Measurements from ENCODE around the gene ALKAL2.

The ALKAL2 gene

DNA sequence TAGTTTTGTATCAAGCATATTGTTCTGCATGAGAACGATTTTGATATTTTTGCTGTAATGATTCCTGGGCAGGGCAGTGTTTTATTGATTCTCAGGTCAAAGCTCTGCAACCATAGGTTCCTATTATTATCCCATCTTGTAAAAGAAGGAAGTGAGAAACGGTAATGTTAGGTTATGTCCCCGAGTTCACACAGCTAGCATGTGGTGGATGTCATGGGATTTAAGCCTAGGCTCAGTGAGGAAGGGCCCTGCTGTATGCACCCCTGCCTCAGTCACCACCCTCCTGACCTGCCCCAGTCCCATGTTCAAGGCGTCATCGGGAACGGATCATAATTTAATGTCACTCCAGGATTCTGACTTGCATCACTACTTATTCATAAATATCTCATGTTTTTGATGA lies 12.4 kb downstream of the ALKAL2 start:
- Histone ChIP-seq H3K4me3 (ENCODE audit: low read depth in 1 of 5, low read length in 5 of 5) (no peak overlapping the region), H3K27me3 (ENCODE audit: control insufficient read depth in 5 of 5, insufficient read depth in 4 of 5, low read length in 5 of 5) (no peaks in the 10 kb centered on the region), H3K9ac (ENCODE audit: low read length in 5 of 5) (no peak overlapping the region), H3K27ac (ENCODE audit: low read depth, low read length) (no peak overlapping the region), H3K36me3 (ENCODE audit: control insufficient read depth in 5 of 5, insufficient read depth in 5 of 5, low read length in 5 of 5) (peaks cover 13 to 57% (median 47%) of the 10 kb centered on the region in 5 donors), H3K4me1 (ENCODE audit: control insufficient read depth in 5 of 5, insufficient read depth in 5 of 5, low read length in 5 of 5) (no peaks in the 10 kb centered on the region), H3K9me3 (ENCODE audit: control insufficient read depth in 5 of 5, low read length in 5 of 5) (no peaks in the 10 kb centered on the region)

GRCh38 chr2:274503-274902 lies 13.4 kb downstream of the ALKAL2 start:
- Histone ChIP-seq H3K4me3 (ENCODE audit: low read depth in 1 of 5, low read length in 5 of 5) (no peak overlapping the region), H3K9ac (ENCODE audit: low read length in 5 of 5) (no peak overlapping the region), H3K4me1 (ENCODE audit: control insufficient read depth in 5 of 5, insufficient read depth in 5 of 5, low read length in 5 of 5) (peaks cover 0 to 4% (median 0%) of the 10 kb centered on the region in 5 donors), H3K36me3 (ENCODE audit: control insufficient read depth in 5 of 5, insufficient read depth in 5 of 5, low read length in 5 of 5) (peaks cover 8 to 52% (median 41%) of the 10 kb centered on the region in 5 donors), H3K9me3 (ENCODE audit: control insufficient read depth in 5 of 5, low read length in 5 of 5) (no peaks in the 10 kb centered on the region), H3K27me3 (ENCODE audit: control insufficient read depth in 5 of 5, insufficient read depth in 4 of 5, low read length in 5 of 5) (no peaks in the 10 kb centered on the region), H3K27ac (ENCODE audit: low read depth, low read length) (no peak overlapping the region)

- no peak overlapping the region for H3K27ac ChIP-seq (ENCODE audit: low read depth, low read length)
- no peaks in the 10 kb centered on the region for H3K27me3 ChIP-seq (ENCODE audit: control insufficient read depth in 5 of 5, insufficient read depth in 4 of 5, low read length in 5 of 5)
- no peaks in the 10 kb centered on the region for H3K9me3 ChIP-seq (ENCODE audit: control insufficient read depth in 5 of 5, low read length in 5 of 5)
- H3K36me3 ChIP-seq (ENCODE audit: control insufficient read depth in 5 of 5, insufficient read depth in 5 of 5, low read length in 5 of 5): peaks cover 0 to 44% (median 33%) of the 10 kb centered on the region in 5 donors
- H3K4me3 ChIP-seq (ENCODE audit: low read depth in 1 of 5, low read length in 5 of 5): no peak overlapping the region
- H3K9ac ChIP-seq (ENCODE audit: low read length in 5 of 5): no peak overlapping the region
- H3K4me1 ChIP-seq (ENCODE audit: control insufficient read depth in 5 of 5, insufficient read depth in 5 of 5, low read length in 5 of 5): peaks cover 0 to 6% (median 0%) of the 10 kb centered on the region in 5 donors
These were observed 14.6 kb downstream of the ALKAL2 start for GRCh38 chr2:273333-273732.

GRCh38 chr2:271917-272316 lies 16.0 kb downstream of the ALKAL2 start:
- Histone ChIP-seq H3K4me3 (ENCODE audit: low read depth in 1 of 5, low read length in 5 of 5) (no peak overlapping the region), H3K27ac (ENCODE audit: low read depth, low read length) (no peak overlapping the region), H3K9me3 (ENCODE audit: control insufficient read depth in 5 of 5, low read length in 5 of 5) (no peaks in the 10 kb centered on the region), H3K4me1 (ENCODE audit: control insufficient read depth in 5 of 5, insufficient read depth in 5 of 5, low read length in 5 of 5) (peaks cover 0 to 6% (median 0%) of the 10 kb centered on the region in 5 donors), H3K27me3 (ENCODE audit: control insufficient read depth in 5 of 5, insufficient read depth in 4 of 5, low read length in 5 of 5) (no peaks in the 10 kb centered on the region), H3K36me3 (ENCODE audit: control insufficient read depth in 5 of 5, insufficient read depth in 5 of 5, low read length in 5 of 5) (peaks cover 0 to 30% (median 20%) of the 10 kb centered on the region in 5 donors), H3K9ac (ENCODE audit: low read length in 5 of 5) (no peak overlapping the region)

GRCh38 chr2:270861-271260 lies 17.0 kb downstream of the ALKAL2 start:
- Histone ChIP-seq H3K9ac (ENCODE audit: low read length in 5 of 5) (no peak overlapping the region), H3K27ac (ENCODE audit: low read depth, low read length) (no peak overlapping the region), H3K9me3 (ENCODE audit: control insufficient read depth in 5 of 5, low read length in 5 of 5) (no peaks in the 10 kb centered on the region), H3K4me3 (ENCODE audit: low read depth in 1 of 5, low read length in 5 of 5) (no peak overlapping the region), H3K36me3 (ENCODE audit: control insufficient read depth in 5 of 5, insufficient read depth in 5 of 5, low read length in 5 of 5) (peaks cover 0 to 23% (median 17%) of the 10 kb centered on the region in 5 donors), H3K4me1 (ENCODE audit: control insufficient read depth in 5 of 5, insufficient read depth in 5 of 5, low read length in 5 of 5) (peaks cover 0 to 9% (median 6%) of the 10 kb centered on the region in 5 donors), H3K27me3 (ENCODE audit: control insufficient read depth in 5 of 5, insufficient read depth in 4 of 5, low read length in 5 of 5) (no peaks in the 10 kb centered on the region)

DNA sequence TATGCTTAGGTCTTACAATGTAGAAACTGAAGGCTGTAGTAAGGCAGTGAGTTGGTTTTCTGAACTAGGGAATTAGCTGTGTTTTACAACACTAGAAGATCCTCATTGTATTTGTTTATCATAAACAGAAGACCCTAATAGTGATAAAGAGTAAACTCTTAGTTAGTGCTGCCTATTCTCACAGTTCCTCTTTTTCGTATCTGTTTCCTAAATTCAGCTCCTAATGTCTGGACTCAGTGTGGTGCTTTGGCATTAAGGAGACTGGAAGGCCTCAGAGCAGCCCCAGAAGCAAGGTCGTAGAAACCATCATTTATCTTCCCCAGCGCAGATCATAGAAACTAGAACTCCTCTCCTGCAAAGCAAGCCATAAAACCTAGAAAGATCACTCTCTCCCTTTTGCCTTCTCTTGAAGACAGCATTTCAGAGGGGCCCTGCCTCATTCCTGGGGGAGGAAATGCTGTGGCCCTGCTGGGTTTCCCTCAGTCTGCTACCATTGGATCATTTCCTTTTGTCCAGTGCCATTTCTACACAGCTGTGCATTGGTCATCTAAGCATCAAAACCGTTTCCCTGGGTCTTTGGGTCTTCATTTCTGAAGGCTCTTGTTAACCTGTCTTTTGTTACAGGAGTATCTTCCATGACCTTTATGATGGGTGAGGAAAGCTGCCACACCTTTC lies 18.4 kb downstream of the ALKAL2 start:
- Histone ChIP-seq H3K9ac (ENCODE audit: low read length in 5 of 5) (no peak overlapping the region), H3K36me3 (ENCODE audit: control insufficient read depth in 5 of 5, insufficient read depth in 5 of 5, low read length in 5 of 5) (peaks cover 0 to 18% (median 10%) of the 10 kb centered on the region in 5 donors), H3K9me3 (ENCODE audit: control insufficient read depth in 5 of 5, low read length in 5 of 5) (no peaks in the 10 kb centered on the region), H3K4me3 (ENCODE audit: low read depth in 1 of 5, low read length in 5 of 5) (no peak overlapping the region), H3K4me1 (ENCODE audit: control insufficient read depth in 5 of 5, insufficient read depth in 5 of 5, low read length in 5 of 5) (peaks cover 2 to 18% (median 16%) of the 10 kb centered on the region in 5 donors), H3K27ac (ENCODE audit: low read depth, low read length) (no peak overlapping the region), H3K27me3 (ENCODE audit: control insufficient read depth in 5 of 5, insufficient read depth in 4 of 5, low read length in 5 of 5) (no peaks in the 10 kb centered on the region)

DNA sequence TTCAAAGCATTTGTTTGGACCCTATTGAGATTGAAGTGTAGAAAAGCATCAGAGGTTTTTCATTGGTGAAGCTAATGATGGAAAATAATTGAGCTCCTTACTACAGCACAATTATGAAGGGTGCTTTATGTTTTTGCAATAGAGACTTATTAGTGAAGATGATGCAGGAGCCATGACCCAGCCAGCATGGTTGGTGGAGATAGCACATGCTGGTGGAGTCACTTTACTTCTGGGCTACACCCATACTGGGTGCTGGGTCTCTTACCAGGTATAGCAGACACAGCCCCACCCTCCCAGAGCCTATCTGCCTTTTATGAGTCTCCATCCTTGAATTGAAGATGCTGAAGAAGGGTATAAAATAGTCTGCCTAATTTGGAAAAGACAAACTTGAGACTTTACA lies 19.6 kb downstream of the ALKAL2 start:
- H3K27me3 ChIP-seq (ENCODE audit: control insufficient read depth in 5 of 5, insufficient read depth in 4 of 5, low read length in 5 of 5): no peaks in the 10 kb centered on the region
- H3K9ac ChIP-seq (ENCODE audit: low read length in 5 of 5): no peak overlapping the region
- H3K27ac ChIP-seq (ENCODE audit: low read depth, low read length): no peak overlapping the region
- H3K9me3 ChIP-seq (ENCODE audit: control insufficient read depth in 5 of 5, low read length in 5 of 5): no peaks in the 10 kb centered on the region
- peaks cover 2 to 28% (median 26%) of the 10 kb centered on the region in 5 donors for H3K4me1 ChIP-seq (ENCODE audit: control insufficient read depth in 5 of 5, insufficient read depth in 5 of 5, low read length in 5 of 5)
- H3K36me3 ChIP-seq (ENCODE audit: control insufficient read depth in 5 of 5, insufficient read depth in 5 of 5, low read length in 5 of 5): peaks cover 0 to 16% (median 9%) of the 10 kb centered on the region in 5 donors
- H3K4me3 ChIP-seq (ENCODE audit: low read depth in 1 of 5, low read length in 5 of 5): no peak overlapping the region

GRCh38 chr2:264493-265468 lies 23.1 kb downstream of the ALKAL2 start, which contains the start of gene ACP1:
Gene ACP1 (plus strand): TSS chr2:264947. CDS start chr2:264965, 18 bp downstream.
- peaks cover 2 to 29% (median 26%) of the 10 kb centered on the region in 5 donors for H3K4me1 ChIP-seq (ENCODE audit: control insufficient read depth in 5 of 5, insufficient read depth in 5 of 5, low read length in 5 of 5)
- peaks cover 0 to 5% (median 3%) of the 10 kb centered on the region in 5 donors for H3K36me3 ChIP-seq (ENCODE audit: control insufficient read depth in 5 of 5, insufficient read depth in 5 of 5, low read length in 5 of 5)
- peak within 1 kb of the TSS; percentile 44 to 94 (median 89) for H3K9ac ChIP-seq (ENCODE audit: low read length in 5 of 5)
- H3K4me3 ChIP-seq (ENCODE audit: low read depth in 1 of 5, low read length in 5 of 5): peak within 1 kb of the TSS; percentile 87 to 98 (median 96)
- H3K9me3 ChIP-seq (ENCODE audit: control insufficient read depth in 5 of 5, low read length in 5 of 5): peaks cover 0 to 14% (median 0%) of the 10 kb centered on the region in 5 donors
- H3K27me3 ChIP-seq (ENCODE audit: control insufficient read depth in 5 of 5, insufficient read depth in 4 of 5, low read length in 5 of 5): no peaks in the 10 kb centered on the region
- H3K27ac ChIP-seq (ENCODE audit: low read depth, low read length): peak within 1 kb of the TSS; percentile 74

DNA sequence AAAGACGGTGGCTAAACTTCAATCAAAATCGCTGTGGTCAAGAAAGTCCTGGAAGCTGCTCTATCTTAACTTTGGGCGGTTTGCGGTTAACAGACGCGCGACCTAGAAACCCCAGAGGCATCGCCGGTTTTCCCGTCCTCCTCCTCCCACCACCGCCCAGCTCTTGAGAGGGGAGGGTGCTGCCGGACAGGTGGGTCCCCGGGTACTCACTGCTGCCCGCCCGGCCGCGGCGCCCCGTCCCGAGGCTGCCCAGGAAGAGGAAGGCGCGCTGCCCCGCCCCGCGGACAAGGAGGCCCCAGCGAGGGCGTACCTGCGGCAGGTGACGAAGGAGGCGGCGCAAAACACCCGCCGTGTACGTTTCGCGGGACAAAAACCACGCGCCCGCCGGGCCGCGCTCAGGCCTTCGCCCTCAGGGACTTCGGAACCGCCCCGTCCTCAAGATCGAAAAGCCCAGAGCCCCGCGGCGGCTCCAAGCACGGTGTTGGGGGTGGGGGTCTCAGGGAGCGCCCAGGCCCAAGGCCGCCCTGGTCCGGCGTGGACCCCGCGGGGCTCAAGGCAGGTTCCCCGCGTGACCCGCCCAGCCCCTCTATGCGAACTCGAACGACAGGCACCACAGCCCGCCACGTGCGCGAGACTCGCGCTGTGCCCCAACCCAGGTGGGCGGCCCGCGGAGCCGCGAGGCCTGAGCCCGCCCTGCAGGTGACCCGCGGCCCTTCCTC lies 24.0 kb downstream of the ALKAL2 start, which contains the start of gene SH3YL1:
Gene SH3YL1 (minus strand): TSS at position 259 of the 719 bp plus-strand sequence. CDS start 48 bp downstream, at position 211.
- Histone ChIP-seq H3K4me3 (ENCODE audit: low read depth in 1 of 5, low read length in 5 of 5) (peak within 1 kb of the TSS; percentile 87 to 98 (median 96)), H3K27me3 (ENCODE audit: control insufficient read depth in 5 of 5, insufficient read depth in 4 of 5, low read length in 5 of 5) (no peaks in the 10 kb centered on the region)

More for the DNA sequence above, 24.0 kb downstream of the ALKAL2 start, which contains the start of gene SH3YL1:
- Histone ChIP-seq H3K9me3 (ENCODE audit: control insufficient read depth in 5 of 5, low read length in 5 of 5) (peaks cover 0 to 15% (median 1%) of the 10 kb centered on the region in 5 donors), H3K9ac (ENCODE audit: low read length in 5 of 5) (peak within 1 kb of the TSS in 4 of 5 donors; percentile 87 to 94 (median 90)), H3K4me1 (ENCODE audit: control insufficient read depth in 5 of 5, insufficient read depth in 5 of 5, low read length in 5 of 5) (peaks cover 2 to 29% (median 24%) of the 10 kb centered on the region in 5 donors), H3K36me3 (ENCODE audit: control insufficient read depth in 5 of 5, insufficient read depth in 5 of 5, low read length in 5 of 5) (peaks cover 0 to 5% (median 0%) of the 10 kb centered on the region in 5 donors), H3K27ac (ENCODE audit: low read depth, low read length) (peak within 1 kb of the TSS; percentile 74)
